ENCODE results near the gene FASN.

Gene FASN

GRCh38 chr17:82029990-82030469 is 68.0 kb downstream of the FASN start:
- Histone ChIP-seq H3K27ac (ENCODE audit: low read length) (no peak overlapping the region), H3K9ac (ENCODE audit: low read depth, low read length) (no peak overlapping the region), H3K4me3 (ENCODE audit: low read length) (no peak overlapping the region)

GRCh38 chr17:82029391-82029790 is 68.6 kb downstream of the FASN start:
- no peak overlapping the region for H3K4me3 ChIP-seq (ENCODE audit: low read length)
- H3K27ac ChIP-seq (ENCODE audit: low read length) = no peak overlapping the region
- peaks cover 3% of the 10 kb centered on the region; the same call in 1 of the 2 replicates for H3K4me1 ChIP-seq (ENCODE audit: insufficient read depth, low read length)
- H3K36me3 ChIP-seq (ENCODE audit: insufficient read depth, low read depth, low read length) = no peaks in the 10 kb centered on the region
- H3K9ac ChIP-seq (ENCODE audit: low read depth, low read length) = no peak overlapping the region
- no peaks in the 10 kb centered on the region for H3K9me3 ChIP-seq (ENCODE audit: insufficient read depth, low read depth, low read length)
- no peaks in the 10 kb centered on the region for H3K27me3 ChIP-seq (ENCODE audit: insufficient read depth, low read length)

More at GRCh38 chr17:82029990-82030469, 68.0 kb downstream of the FASN start:
- peaks cover 3% of the 10 kb centered on the region; the same call in 1 of the 2 replicates for H3K4me1 ChIP-seq (ENCODE audit: insufficient read depth, low read length)
- H3K27me3 ChIP-seq (ENCODE audit: insufficient read depth, low read length) = no peaks in the 10 kb centered on the region
- H3K9me3 ChIP-seq (ENCODE audit: insufficient read depth, low read depth, low read length) = no peaks in the 10 kb centered on the region
- 0 out of 2 replicates have a peak, but pooled peaks cover 1% of the 10 kb centered on the region for H3K36me3 ChIP-seq (ENCODE audit: insufficient read depth, low read depth, low read length)

DNA sequence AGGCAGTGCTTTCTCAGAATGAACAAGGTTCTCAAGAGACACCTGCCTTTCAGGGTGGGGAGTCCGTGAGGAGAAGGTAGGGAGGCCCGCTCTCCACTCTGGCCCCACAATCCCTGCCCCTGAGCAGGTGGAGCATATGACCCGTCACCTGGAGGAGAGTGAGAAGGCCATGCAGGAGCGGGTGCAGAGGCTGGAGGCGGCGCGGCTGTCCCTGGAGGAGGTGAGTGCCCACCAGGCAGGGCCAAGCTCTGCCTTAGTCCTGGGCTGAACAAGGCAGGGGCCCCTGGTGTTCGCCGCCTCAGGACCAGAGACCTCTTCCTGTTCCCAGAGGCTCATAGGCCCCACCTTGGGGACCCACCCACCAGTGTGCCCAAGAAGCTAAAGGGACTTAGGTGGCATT is 69.1 kb downstream of the FASN start:
- H3K9me3 ChIP-seq (ENCODE audit: insufficient read depth, low read depth, low read length) = no peaks in the 10 kb centered on the region
- H3K36me3 ChIP-seq (ENCODE audit: insufficient read depth, low read depth, low read length) = no peaks in the 10 kb centered on the region
- H3K4me1 ChIP-seq (ENCODE audit: insufficient read depth, low read length) = peaks cover 3% of the 10 kb centered on the region; the same call in 1 of the 2 replicates
- H3K4me3 ChIP-seq (ENCODE audit: low read length) = no peak overlapping the region
- H3K27me3 ChIP-seq (ENCODE audit: insufficient read depth, low read length) = no peaks in the 10 kb centered on the region
- no peak overlapping the region for H3K9ac ChIP-seq (ENCODE audit: low read depth, low read length)
- no peak overlapping the region for H3K27ac ChIP-seq (ENCODE audit: low read length)
